ENCODE measurements around the gene LDLRAD2. TPM values are rescaled to one million over a fixed set of nuclear protein-coding genes. Genes with fewer than 3 reads are reported as not detected.

Gene LDLRAD2
- polyA plus RNA-seq, 1 of the 3 experiments (the other 2 are of a cell fraction): 0.02 TPM

DNA sequence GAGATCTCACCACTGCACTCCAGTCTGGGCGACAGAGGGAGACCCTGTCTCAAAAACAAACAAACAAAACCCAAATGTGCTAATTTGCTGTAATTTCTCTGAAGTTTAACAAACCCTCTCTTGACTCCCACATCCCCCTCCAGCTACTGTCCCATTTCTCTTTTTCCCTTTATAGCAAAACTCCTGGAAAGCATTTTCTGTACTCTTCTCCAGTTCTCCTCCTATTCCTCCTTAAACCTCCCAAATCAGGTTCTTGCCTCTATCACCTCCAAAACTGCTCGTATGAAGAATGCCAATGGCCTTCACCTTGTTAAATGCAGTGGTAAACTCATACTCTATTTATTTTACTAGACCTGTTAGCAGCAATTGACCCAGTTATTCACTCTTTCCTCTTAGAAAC, 25.4 kb upstream of the LDLRAD2 start:
- no peak overlapping the region for H2AFZ ChIP-seq (ENCODE audit: low read depth)
- H3K27me3 ChIP-seq (ENCODE audit: insufficient read depth): no peaks in the 10 kb centered on the region
- no peaks in the 10 kb centered on the region for H4K20me1 ChIP-seq (ENCODE audit: insufficient read depth)
- CTCF ChIA-PET: no interaction called here
- DNase-seq: no peak
- TF ChIP-seq, protein P1, sequence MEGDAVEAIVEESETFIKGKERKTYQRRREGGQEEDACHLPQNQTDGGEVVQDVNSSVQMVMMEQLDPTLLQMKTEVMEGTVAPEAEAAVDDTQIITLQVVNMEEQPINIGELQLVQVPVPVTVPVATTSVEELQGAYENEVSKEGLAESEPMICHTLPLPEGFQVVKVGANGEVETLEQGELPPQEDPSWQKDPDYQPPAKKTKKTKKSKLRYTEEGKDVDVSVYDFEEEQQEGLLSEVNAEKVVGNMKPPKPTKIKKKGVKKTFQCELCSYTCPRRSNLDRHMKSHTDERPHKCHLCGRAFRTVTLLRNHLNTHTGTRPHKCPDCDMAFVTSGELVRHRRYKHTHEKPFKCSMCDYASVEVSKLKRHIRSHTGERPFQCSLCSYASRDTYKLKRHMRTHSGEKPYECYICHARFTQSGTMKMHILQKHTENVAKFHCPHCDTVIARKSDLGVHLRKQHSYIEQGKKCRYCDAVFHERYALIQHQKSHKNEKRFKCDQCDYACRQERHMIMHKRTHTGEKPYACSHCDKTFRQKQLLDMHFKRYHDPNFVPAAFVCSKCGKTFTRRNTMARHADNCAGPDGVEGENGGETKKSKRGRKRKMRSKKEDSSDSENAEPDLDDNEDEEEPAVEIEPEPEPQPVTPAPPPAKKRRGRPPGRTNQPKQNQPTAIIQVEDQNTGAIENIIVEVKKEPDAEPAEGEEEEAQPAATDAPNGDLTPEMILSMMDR (IDR thresholded peaks at IDR 0.05): no peak
- no peak for TF ChIP-seq RCOR1 (IDR thresholded peaks at IDR 0.05; ENCODE audit: low read length)
- H3K27ac ChIP-seq (ENCODE audit: low read depth in 2 of 2, low read length in 1 of 2): no peak overlapping the region
- POLR2A ChIA-PET: no interaction called here
- H3K9me3 ChIP-seq: no peaks in the 10 kb centered on the region
- no peak overlapping the region for H3K4me3 ChIP-seq (ENCODE audit: low read depth in 2 of 2, low read length in 1 of 2)
- 47% methylated on average over 2 of the region's 2 CpGs for WGBS (ENCODE audit: low lambda C conversion rate)
- H3K9me2 ChIP-seq: no peaks in the 10 kb centered on the region
- H3K4me1 ChIP-seq (ENCODE audit: control insufficient read depth in 1 of 2, insufficient read depth in 2 of 2, low read depth in 1 of 2, low read length in 1 of 2): no peaks in the 10 kb centered on the region; a peak in 1 of 4 replicates
- H3K79me2 ChIP-seq (ENCODE audit: insufficient read depth): peaks cover 13% of the 10 kb centered on the region
- H3K9ac ChIP-seq: no peak overlapping the region
- H3K36me3 ChIP-seq (replicated peaks in 1 of 2; ENCODE audit: control insufficient read depth in 1 of 2, insufficient read depth in 2 of 2, low read length in 1 of 2): no peaks in the 10 kb centered on the region
- H3K4me2 ChIP-seq: no peak overlapping the region
- peaks cover 19% of the 10 kb centered on the region for H3F3A ChIP-seq (replicated peaks; ENCODE audit: insufficient read depth)

DNA sequence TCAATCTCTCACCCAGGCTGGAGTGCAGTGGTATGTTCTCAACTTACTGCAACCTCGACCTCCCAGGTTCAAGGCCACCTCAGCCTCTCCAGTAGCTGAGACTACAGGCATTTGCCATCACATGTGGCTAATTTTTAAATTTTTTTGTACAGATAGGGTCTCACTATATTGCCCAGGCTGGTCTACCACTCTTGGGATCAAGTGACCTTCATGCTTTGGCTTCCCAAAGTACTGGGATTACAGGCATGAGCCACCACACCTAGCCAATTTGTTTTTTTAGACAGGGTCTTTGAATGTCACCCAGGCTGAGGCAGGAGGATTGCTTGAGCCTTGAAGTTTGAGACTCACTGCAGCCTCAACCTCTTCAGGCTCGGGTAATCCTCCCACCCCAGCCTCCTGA, 19.0 kb upstream of the LDLRAD2 start:
- Histone ChIP-seq H3F3A (replicated peaks; ENCODE audit: insufficient read depth) (no peaks in the 10 kb centered on the region), H3K36me3 (replicated peaks in 1 of 2; ENCODE audit: control insufficient read depth in 1 of 2, insufficient read depth in 2 of 2, low read length in 1 of 2) (no peaks in the 10 kb centered on the region), H3K9me3 (no peaks in the 10 kb centered on the region), H3K4me1 (ENCODE audit: control insufficient read depth in 1 of 2, insufficient read depth in 2 of 2, low read depth in 1 of 2, low read length in 1 of 2) (no peaks in the 10 kb centered on the region), H3K4me2 (no peak overlapping the region), H2AFZ (ENCODE audit: low read depth) (no peak overlapping the region), H3K9ac (no peak overlapping the region), H3K27me3 (ENCODE audit: insufficient read depth) (no peaks in the 10 kb centered on the region), H3K79me2 (ENCODE audit: insufficient read depth) (no peaks in the 10 kb centered on the region), H3K9me2 (no peaks in the 10 kb centered on the region), H3K4me3 (ENCODE audit: low read depth in 2 of 2, low read length in 1 of 2) (no peak overlapping the region), H3K27ac (ENCODE audit: low read depth in 2 of 2, low read length in 1 of 2) (no peak overlapping the region), H4K20me1 (ENCODE audit: insufficient read depth) (no peaks in the 10 kb centered on the region)
- no peak for DNase-seq
- TF ChIP-seq RXRA (IDR thresholded peaks at IDR 0.05; ENCODE audit: borderline replicate concordance, low read depth) (no peak), SMC3 (IDR thresholded peaks at IDR 0.05; ENCODE audit: low read depth, low read length) (no peak), CHD2 (IDR thresholded peaks at IDR 0.05; ENCODE audit: low read length, partially characterized antibody) (no peak), MEF2A (IDR thresholded peaks at IDR 0.05; ENCODE audit: borderline replicate concordance, low read depth) (no peak), TAF1 (IDR thresholded peaks at IDR 0.05; ENCODE audit: borderline replicate concordance, low read depth, low read length) (no peak), GABPA (IDR thresholded peaks at IDR 0.05; ENCODE audit: low read depth) (no peak), FOSL2 (IDR thresholded peaks at IDR 0.05; ENCODE audit: borderline replicate concordance, low read depth) (no peak), RFX5 (IDR thresholded peaks at IDR 0.05; ENCODE audit: low read length) (no peak), TCF12 (IDR thresholded peaks at IDR 0.05) (no peak), EZH2phosphoT487 (IDR thresholded peaks at IDR 0.05; ENCODE audit: borderline replicate concordance, low read depth) (no peak), YY1 (IDR thresholded peaks at IDR 0.05; ENCODE audit: low read depth) (no peak), EP300 (IDR thresholded peaks at IDR 0.05; ENCODE audit: borderline replicate concordance in 1 of 2, low read depth in 1 of 2, low read length in 1 of 2) (no peak), NFIC (IDR thresholded peaks at IDR 0.05; ENCODE audit: borderline replicate concordance) (no peak), RAD21 (IDR thresholded peaks at IDR 0.05; ENCODE audit: low read length) (no peak), NRF1 (IDR thresholded peaks at IDR 0.05; ENCODE audit: low read depth, low read length) (no peak), JUND (IDR thresholded peaks at IDR 0.05) (no peak)
- TF ChIP-seq, protein P2, sequence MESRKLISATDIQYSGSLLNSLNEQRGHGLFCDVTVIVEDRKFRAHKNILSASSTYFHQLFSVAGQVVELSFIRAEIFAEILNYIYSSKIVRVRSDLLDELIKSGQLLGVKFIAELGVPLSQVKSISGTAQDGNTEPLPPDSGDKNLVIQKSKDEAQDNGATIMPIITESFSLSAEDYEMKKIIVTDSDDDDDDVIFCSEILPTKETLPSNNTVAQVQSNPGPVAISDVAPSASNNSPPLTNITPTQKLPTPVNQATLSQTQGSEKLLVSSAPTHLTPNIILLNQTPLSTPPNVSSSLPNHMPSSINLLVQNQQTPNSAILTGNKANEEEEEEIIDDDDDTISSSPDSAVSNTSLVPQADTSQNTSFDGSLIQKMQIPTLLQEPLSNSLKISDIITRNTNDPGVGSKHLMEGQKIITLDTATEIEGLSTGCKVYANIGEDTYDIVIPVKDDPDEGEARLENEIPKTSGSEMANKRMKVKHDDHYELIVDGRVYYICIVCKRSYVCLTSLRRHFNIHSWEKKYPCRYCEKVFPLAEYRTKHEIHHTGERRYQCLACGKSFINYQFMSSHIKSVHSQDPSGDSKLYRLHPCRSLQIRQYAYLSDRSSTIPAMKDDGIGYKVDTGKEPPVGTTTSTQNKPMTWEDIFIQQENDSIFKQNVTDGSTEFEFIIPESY (IDR thresholded peaks at IDR 0.05; ENCODE audit: borderline replicate concordance, low read depth): no peak
- TF ChIP-seq, protein P3, sequence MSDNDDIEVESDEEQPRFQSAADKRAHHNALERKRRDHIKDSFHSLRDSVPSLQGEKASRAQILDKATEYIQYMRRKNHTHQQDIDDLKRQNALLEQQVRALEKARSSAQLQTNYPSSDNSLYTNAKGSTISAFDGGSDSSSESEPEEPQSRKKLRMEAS (IDR thresholded peaks at IDR 0.05; ENCODE audit: low read depth): no peak
- TF ChIP-seq, protein P4, sequence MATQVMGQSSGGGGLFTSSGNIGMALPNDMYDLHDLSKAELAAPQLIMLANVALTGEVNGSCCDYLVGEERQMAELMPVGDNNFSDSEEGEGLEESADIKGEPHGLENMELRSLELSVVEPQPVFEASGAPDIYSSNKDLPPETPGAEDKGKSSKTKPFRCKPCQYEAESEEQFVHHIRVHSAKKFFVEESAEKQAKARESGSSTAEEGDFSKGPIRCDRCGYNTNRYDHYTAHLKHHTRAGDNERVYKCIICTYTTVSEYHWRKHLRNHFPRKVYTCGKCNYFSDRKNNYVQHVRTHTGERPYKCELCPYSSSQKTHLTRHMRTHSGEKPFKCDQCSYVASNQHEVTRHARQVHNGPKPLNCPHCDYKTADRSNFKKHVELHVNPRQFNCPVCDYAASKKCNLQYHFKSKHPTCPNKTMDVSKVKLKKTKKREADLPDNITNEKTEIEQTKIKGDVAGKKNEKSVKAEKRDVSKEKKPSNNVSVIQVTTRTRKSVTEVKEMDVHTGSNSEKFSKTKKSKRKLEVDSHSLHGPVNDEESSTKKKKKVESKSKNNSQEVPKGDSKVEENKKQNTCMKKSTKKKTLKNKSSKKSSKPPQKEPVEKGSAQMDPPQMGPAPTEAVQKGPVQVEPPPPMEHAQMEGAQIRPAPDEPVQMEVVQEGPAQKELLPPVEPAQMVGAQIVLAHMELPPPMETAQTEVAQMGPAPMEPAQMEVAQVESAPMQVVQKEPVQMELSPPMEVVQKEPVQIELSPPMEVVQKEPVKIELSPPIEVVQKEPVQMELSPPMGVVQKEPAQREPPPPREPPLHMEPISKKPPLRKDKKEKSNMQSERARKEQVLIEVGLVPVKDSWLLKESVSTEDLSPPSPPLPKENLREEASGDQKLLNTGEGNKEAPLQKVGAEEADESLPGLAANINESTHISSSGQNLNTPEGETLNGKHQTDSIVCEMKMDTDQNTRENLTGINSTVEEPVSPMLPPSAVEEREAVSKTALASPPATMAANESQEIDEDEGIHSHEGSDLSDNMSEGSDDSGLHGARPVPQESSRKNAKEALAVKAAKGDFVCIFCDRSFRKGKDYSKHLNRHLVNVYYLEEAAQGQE (IDR thresholded peaks at IDR 0.05; ENCODE audit: low read depth, low read length): no peak
- TF ChIP-seq, protein P5, sequence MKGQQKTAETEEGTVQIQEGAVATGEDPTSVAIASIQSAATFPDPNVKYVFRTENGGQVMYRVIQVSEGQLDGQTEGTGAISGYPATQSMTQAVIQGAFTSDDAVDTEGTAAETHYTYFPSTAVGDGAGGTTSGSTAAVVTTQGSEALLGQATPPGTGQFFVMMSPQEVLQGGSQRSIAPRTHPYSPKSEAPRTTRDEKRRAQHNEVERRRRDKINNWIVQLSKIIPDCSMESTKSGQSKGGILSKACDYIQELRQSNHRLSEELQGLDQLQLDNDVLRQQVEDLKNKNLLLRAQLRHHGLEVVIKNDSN (IDR thresholded peaks at IDR 0.05; ENCODE audit: borderline replicate concordance, low read depth): no peak
- ChIA-PET CTCF (no interaction called here), POLR2A (no interaction called here)
- WGBS (ENCODE audit: low lambda C conversion rate): 33% methylated on average over 2 of the region's 2 CpGs

Measured in SK-N-SH (cell line).